ENCODE measurements around the gene PHF2. TPM values are rescaled to one million over a fixed set of nuclear protein-coding genes. Genes with fewer than 3 reads are reported as not detected.

The PHF2 gene
- total RNA-seq, 1 experiment from 2014 or later, result 10.6 TPM

DNA sequence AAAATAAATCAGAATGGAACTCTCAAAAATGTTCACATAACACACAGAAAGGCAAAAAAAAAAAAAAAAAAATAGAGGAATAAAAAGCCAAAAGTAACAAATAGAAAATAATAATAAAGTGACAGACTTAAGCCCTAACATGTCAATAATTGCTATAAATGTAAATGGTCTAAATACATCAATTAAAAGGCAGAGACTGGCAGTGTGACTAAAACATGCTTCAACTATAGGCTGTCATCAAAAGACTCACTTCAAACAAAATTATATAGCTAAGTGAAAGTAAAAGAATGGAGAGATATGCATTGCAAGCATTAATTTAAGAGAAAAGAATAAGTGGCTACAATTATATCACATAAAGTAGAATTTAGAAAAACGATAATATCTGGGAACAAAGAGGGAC is 114.2 kb downstream of the PHF2 start:
- no peak for DNase-seq
- Histone ChIP-seq H3K27me3 (ENCODE audit: control insufficient read depth, insufficient read depth, low read length) (no peaks in the 10 kb centered on the region), H3K36me3 (replicated peaks; ENCODE audit: control insufficient read depth, insufficient read depth, low read length) (no peaks in the 10 kb centered on the region), H3K4me3 (ENCODE audit: insufficient read depth, low read depth, low read length) (no peak overlapping the region)

DNA sequence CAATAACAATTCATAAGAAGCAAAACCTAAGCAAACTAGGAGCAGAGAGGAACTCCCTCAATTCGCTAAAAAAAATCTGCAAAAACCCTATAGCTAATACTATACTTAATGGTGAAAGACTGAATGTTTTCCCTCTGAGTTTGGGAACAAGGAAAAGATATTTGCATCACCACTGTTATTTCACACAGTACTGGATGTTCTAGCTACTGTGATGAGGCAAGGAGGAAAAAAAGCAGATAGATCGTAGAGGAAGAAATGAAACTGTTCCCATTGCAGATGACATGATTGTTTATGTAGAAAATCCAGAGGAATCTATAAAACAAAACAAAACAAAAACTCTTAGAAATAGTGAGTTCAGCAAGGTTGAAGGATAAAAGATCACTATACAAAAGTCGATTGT is 116.7 kb downstream of the PHF2 start:
- no peak overlapping the region for H3K4me3 ChIP-seq (ENCODE audit: insufficient read depth, low read depth, low read length)

GRCh38 chr9:93697352-93698139 is 121.2 kb downstream of the PHF2 start:
- Histone ChIP-seq H3K4me3 (ENCODE audit: insufficient read depth, low read depth, low read length) (no peak overlapping the region), H3K36me3 (replicated peaks; ENCODE audit: control insufficient read depth, insufficient read depth, low read length) (no peaks in the 10 kb centered on the region), H3K27me3 (ENCODE audit: control insufficient read depth, insufficient read depth, low read length) (no peaks in the 10 kb centered on the region)
- no peak for DNase-seq

More for the DNA sequence above, 116.7 kb downstream of the PHF2 start:
- no peaks in the 10 kb centered on the region for H3K36me3 ChIP-seq (replicated peaks; ENCODE audit: control insufficient read depth, insufficient read depth, low read length)
- no peaks in the 10 kb centered on the region for H3K27me3 ChIP-seq (ENCODE audit: control insufficient read depth, insufficient read depth, low read length)
- DNase-seq, result no peak

GRCh38 chr9:93698140-93698908 is 121.9 kb downstream of the PHF2 start:
- no peak overlapping the region for H3K4me3 ChIP-seq (ENCODE audit: insufficient read depth, low read depth, low read length)
- no peak for DNase-seq
- no peaks in the 10 kb centered on the region for H3K27me3 ChIP-seq (ENCODE audit: control insufficient read depth, insufficient read depth, low read length)
- no peaks in the 10 kb centered on the region for H3K36me3 ChIP-seq (replicated peaks; ENCODE audit: control insufficient read depth, insufficient read depth, low read length)

GRCh38 chr9:93699650-93700049 is 123.3 kb downstream of the PHF2 start:
- no peak overlapping the region for H3K4me3 ChIP-seq (ENCODE audit: insufficient read depth, low read depth, low read length)
- H3K36me3 ChIP-seq (replicated peaks; ENCODE audit: control insufficient read depth, insufficient read depth, low read length), result no peaks in the 10 kb centered on the region
- H3K27me3 ChIP-seq (ENCODE audit: control insufficient read depth, insufficient read depth, low read length), result no peaks in the 10 kb centered on the region
- DNase-seq, result no peak

- no peak for DNase-seq
- Histone ChIP-seq H3K36me3 (replicated peaks; ENCODE audit: control insufficient read depth, insufficient read depth, low read length) (no peaks in the 10 kb centered on the region), H3K27me3 (ENCODE audit: control insufficient read depth, insufficient read depth, low read length) (no peaks in the 10 kb centered on the region), H3K4me3 (ENCODE audit: insufficient read depth, low read depth, low read length) (no peak overlapping the region)
These were observed 125.3 kb downstream of the PHF2 start for GRCh38 chr9:93701494-93702218.

GRCh38 chr9:93702261-93702660 is 125.9 kb downstream of the PHF2 start:
- no peaks in the 10 kb centered on the region for H3K36me3 ChIP-seq (replicated peaks; ENCODE audit: control insufficient read depth, insufficient read depth, low read length)
- H3K4me3 ChIP-seq (ENCODE audit: insufficient read depth, low read depth, low read length), result no peak overlapping the region
- H3K27me3 ChIP-seq (ENCODE audit: control insufficient read depth, insufficient read depth, low read length), result no peaks in the 10 kb centered on the region
- DNase-seq, result peak; percentile 44

- Histone ChIP-seq H3K36me3 (replicated peaks; ENCODE audit: control insufficient read depth, insufficient read depth, low read length) (no peaks in the 10 kb centered on the region), H3K27me3 (ENCODE audit: control insufficient read depth, insufficient read depth, low read length) (no peaks in the 10 kb centered on the region), H3K4me3 (ENCODE audit: insufficient read depth, low read depth, low read length) (no peak overlapping the region)
- no peak for DNase-seq
These were observed 132.1 kb downstream of the PHF2 start for GRCh38 chr9:93708289-93708986.

DNA sequence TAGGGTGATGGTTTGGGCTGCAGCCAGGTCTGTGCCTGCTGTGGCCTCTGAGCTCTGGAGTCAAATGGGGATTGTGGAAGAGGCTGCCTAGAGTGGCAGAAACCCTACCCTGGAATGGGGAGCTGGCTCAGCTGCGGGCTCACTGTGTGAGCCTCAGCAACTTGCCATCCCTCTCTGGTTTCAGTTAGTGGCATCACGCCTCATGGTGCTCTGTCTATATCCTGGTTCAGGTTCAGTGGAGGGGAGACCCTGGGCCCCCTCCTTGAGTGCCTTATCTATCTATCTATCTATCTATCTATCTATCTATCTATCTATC is 132.6 kb downstream of the PHF2 start:
- Histone ChIP-seq H3K27me3 (ENCODE audit: control insufficient read depth, insufficient read depth, low read length) (no peaks in the 10 kb centered on the region), H3K36me3 (replicated peaks; ENCODE audit: control insufficient read depth, insufficient read depth, low read length) (no peaks in the 10 kb centered on the region), H3K4me3 (ENCODE audit: insufficient read depth, low read depth, low read length) (no peak overlapping the region)
- DNase-seq, result no peak

DNA sequence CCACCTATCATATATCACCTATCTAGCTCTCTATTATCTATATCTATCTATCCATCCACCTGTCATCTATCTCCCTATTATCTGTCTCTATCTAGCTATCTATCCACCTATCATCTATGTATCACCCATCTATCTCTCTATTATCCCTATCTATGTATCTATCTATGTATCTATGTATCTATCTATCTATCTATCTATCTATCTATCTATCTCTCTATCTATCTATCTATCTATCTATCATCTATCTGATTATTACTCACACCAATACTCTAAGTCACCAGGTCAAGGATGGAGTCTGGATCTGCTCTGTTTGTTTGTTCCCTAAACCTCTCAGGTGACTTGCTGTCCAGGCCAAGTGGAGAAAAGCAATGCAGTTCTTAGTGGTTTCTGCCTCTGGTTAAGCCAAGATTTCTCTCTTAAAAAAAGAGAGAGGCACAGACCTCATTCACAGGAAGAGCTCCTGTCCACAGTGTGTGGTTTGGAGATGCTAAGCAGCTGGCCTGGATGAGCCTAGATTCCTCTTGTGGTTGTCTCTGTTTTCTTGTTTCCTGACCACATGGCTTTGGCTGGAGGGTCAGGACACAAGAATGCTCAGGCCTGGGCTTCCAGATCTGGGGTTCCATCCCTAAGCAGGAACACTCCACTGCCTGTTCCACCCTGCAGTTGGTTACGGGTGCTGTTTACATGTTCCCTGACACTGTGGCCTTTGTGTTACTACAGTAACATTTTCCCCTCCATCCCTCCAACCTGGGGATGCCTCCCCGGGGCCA is 133.4 kb downstream of the PHF2 start:
- Histone ChIP-seq H3K4me3 (ENCODE audit: insufficient read depth, low read depth, low read length) (no peak overlapping the region), H3K27me3 (ENCODE audit: control insufficient read depth, insufficient read depth, low read length) (no peaks in the 10 kb centered on the region), H3K36me3 (replicated peaks; ENCODE audit: control insufficient read depth, insufficient read depth, low read length) (no peaks in the 10 kb centered on the region)
- DNase-seq, result no peak

GRCh38 chr9:93710370-93710723 is 134.0 kb downstream of the PHF2 start:
- no peak for DNase-seq
- Histone ChIP-seq H3K36me3 (replicated peaks; ENCODE audit: control insufficient read depth, insufficient read depth, low read length) (no peaks in the 10 kb centered on the region), H3K27me3 (ENCODE audit: control insufficient read depth, insufficient read depth, low read length) (no peaks in the 10 kb centered on the region), H3K4me3 (ENCODE audit: insufficient read depth, low read depth, low read length) (no peak overlapping the region)

DNA sequence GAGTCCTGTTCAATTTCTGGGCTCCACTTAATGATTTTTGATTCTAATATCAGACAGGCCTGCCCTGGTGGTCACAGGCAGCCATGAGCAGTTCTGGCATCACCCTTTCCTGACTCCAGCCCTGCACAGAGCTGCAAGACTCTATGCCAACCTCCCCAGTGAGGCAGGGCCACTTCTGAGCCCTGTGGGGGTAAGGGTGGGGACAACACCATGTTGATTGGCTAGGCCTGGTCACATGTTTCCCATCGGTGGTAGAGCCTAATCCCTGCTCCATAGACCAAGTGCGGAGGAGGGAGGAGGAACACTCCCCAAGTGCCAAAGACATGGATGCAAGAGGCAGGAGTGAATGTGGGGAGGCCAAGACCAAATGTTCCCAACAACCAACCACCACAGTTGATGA is 134.6 kb downstream of the PHF2 start:
- no peak for DNase-seq
- H3K27me3 ChIP-seq (ENCODE audit: control insufficient read depth, insufficient read depth, low read length), result no peaks in the 10 kb centered on the region
- no peaks in the 10 kb centered on the region for H3K36me3 ChIP-seq (replicated peaks; ENCODE audit: control insufficient read depth, insufficient read depth, low read length)
- no peak overlapping the region for H3K4me3 ChIP-seq (ENCODE audit: insufficient read depth, low read depth, low read length)

- Histone ChIP-seq H3K36me3 (replicated peaks; ENCODE audit: control insufficient read depth, insufficient read depth, low read length) (no peaks in the 10 kb centered on the region), H3K27me3 (ENCODE audit: control insufficient read depth, insufficient read depth, low read length) (no peaks in the 10 kb centered on the region), H3K4me3 (ENCODE audit: insufficient read depth, low read depth, low read length) (no peak overlapping the region)
- DNase-seq, result no peak
These were observed 136.5 kb downstream of the PHF2 start for GRCh38 chr9:93712896-93713295.

DNA sequence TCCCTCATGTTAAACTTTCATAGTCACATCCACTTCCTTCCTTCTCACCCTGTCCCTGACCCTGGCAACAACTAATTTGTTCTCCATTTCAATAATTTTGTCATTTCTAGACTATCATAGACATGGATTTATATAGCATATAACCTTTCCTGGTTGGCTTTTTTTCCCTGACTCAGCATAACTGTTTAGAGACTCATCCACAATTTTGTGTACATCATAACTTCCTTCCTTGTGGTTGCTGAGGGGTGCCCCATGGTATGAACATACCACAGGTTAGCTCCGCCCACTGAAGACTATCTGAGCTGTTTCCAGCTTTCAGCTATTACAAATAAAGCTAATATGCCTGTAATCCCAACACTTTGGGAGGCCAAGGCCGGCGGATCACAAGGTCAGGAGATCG is 137.3 kb downstream of the PHF2 start:
- no peak for DNase-seq
- Histone ChIP-seq H3K27me3 (ENCODE audit: control insufficient read depth, insufficient read depth, low read length) (no peaks in the 10 kb centered on the region), H3K4me3 (ENCODE audit: insufficient read depth, low read depth, low read length) (no peak overlapping the region), H3K36me3 (replicated peaks; ENCODE audit: control insufficient read depth, insufficient read depth, low read length) (no peaks in the 10 kb centered on the region)

Measured in H7 (cell line).